ENCODE results near the gene RXFP1. TPM values are rescaled to one million over a fixed set of nuclear protein-coding genes. Genes with fewer than 3 reads are reported as not detected.

Gene RXFP1
- total and polyA plus RNA-seq, 2 experiments from 2014 or later: not detected

DNA sequence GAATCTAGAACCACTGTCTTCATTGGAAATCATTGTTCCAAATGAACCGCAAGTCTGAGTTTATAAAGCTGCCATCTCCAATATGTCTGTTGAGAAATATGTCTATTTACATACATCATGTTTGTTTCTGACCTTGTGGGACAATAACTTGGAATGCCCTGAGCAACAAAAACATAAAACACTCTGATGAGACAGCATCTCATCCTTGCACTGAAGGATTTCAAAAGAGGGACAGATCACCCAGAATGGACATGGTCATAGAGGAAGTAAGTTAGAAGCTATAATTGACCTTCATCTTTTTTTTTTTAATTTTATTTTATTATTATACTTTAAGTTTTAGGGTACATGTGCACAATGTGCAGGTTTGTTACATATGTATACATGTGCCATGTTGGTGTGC, 22.5 kb downstream of the RXFP1 start:
- WGBS (ENCODE audit: low lambda C conversion rate, missing lambda C conversion rate): 93% methylated on average over 1 of the region's 1 CpG
- H3K27ac ChIP-seq: no peak overlapping the region
- TF ChIP-seq EZH2phosphoT487 (IDR thresholded peaks at IDR 0.05; ENCODE audit: low read depth, severe bottlenecking, unreplicated experiment): no peak
- no peak for TF ChIP-seq EZH2 (IDR thresholded peaks at IDR 0.05; ENCODE audit: borderline replicate concordance)
- TF ChIP-seq, protein P1, sequence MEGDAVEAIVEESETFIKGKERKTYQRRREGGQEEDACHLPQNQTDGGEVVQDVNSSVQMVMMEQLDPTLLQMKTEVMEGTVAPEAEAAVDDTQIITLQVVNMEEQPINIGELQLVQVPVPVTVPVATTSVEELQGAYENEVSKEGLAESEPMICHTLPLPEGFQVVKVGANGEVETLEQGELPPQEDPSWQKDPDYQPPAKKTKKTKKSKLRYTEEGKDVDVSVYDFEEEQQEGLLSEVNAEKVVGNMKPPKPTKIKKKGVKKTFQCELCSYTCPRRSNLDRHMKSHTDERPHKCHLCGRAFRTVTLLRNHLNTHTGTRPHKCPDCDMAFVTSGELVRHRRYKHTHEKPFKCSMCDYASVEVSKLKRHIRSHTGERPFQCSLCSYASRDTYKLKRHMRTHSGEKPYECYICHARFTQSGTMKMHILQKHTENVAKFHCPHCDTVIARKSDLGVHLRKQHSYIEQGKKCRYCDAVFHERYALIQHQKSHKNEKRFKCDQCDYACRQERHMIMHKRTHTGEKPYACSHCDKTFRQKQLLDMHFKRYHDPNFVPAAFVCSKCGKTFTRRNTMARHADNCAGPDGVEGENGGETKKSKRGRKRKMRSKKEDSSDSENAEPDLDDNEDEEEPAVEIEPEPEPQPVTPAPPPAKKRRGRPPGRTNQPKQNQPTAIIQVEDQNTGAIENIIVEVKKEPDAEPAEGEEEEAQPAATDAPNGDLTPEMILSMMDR (IDR thresholded peaks at IDR 0.05; ENCODE audit: poor library complexity): no peak
- H3K36me3 ChIP-seq (replicated peaks; ENCODE audit: insufficient read depth, low read depth): no peaks in the 10 kb centered on the region
- H3K27me3 ChIP-seq: no peaks in the 10 kb centered on the region
- no peaks in the 10 kb centered on the region for H4K20me1 ChIP-seq (ENCODE audit: insufficient read depth, poor library complexity, severe bottlenecking)
- no peaks in the 10 kb centered on the region for H3K79me2 ChIP-seq
- no peak overlapping the region for H2AFZ ChIP-seq
- no peaks in the 10 kb centered on the region for H3K9me3 ChIP-seq (ENCODE audit: low read depth)
- no peak overlapping the region for H3K4me2 ChIP-seq
- no peaks in the 10 kb centered on the region for H3K4me1 ChIP-seq (ENCODE audit: insufficient read depth)
- H3K9me2 ChIP-seq (replicated peaks; ENCODE audit: insufficient read depth): no peaks in the 10 kb centered on the region
- no peak for DNase-seq (ENCODE audit: low spot score)
- H3K4me3 ChIP-seq: no peak overlapping the region

DNA sequence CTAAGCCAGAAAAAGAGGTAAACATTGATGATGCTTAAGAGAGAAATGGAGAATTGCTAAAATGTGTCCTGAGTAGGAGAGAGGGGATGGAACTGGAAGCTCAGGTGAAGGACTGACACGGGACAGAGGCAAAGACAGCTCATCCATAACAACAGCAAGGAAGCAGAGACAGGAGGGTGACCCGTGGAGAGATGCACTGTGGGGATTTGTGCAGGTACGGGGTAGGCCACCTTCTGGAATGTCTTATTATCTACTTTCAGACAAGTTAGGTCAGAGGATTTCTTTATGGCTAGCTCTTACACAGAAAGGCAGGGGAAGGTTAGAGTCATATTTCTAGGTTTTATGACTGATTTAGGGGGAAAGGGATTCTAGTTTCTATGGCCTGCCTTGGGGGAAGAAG, 31.7 kb downstream of the RXFP1 start:
- TF ChIP-seq EZH2phosphoT487 (IDR thresholded peaks at IDR 0.05; ENCODE audit: low read depth, severe bottlenecking, unreplicated experiment): no peak
- TF ChIP-seq, protein P1 (IDR thresholded peaks at IDR 0.05; ENCODE audit: poor library complexity): no peak
- TF ChIP-seq EZH2 (IDR thresholded peaks at IDR 0.05; ENCODE audit: borderline replicate concordance): no peak
- H3K4me2 ChIP-seq: no peak overlapping the region
- H4K20me1 ChIP-seq (ENCODE audit: insufficient read depth, poor library complexity, severe bottlenecking): no peaks in the 10 kb centered on the region
- no peak for DNase-seq (ENCODE audit: low spot score)
- H3K27me3 ChIP-seq: no peaks in the 10 kb centered on the region
- 71% methylated on average over 3 of the region's 3 CpGs for WGBS (ENCODE audit: low lambda C conversion rate, missing lambda C conversion rate)
- no peaks in the 10 kb centered on the region for H3K4me1 ChIP-seq (ENCODE audit: insufficient read depth)
- no peaks in the 10 kb centered on the region for H3K9me3 ChIP-seq (ENCODE audit: low read depth)
- no peak overlapping the region for H2AFZ ChIP-seq
- no peak overlapping the region for H3K27ac ChIP-seq
- H3K4me3 ChIP-seq: no peak overlapping the region
- H3K79me2 ChIP-seq: no peaks in the 10 kb centered on the region
- H3K36me3 ChIP-seq (replicated peaks; ENCODE audit: insufficient read depth, low read depth): no peaks in the 10 kb centered on the region
- no peaks in the 10 kb centered on the region for H3K9me2 ChIP-seq (replicated peaks; ENCODE audit: insufficient read depth)

DNA sequence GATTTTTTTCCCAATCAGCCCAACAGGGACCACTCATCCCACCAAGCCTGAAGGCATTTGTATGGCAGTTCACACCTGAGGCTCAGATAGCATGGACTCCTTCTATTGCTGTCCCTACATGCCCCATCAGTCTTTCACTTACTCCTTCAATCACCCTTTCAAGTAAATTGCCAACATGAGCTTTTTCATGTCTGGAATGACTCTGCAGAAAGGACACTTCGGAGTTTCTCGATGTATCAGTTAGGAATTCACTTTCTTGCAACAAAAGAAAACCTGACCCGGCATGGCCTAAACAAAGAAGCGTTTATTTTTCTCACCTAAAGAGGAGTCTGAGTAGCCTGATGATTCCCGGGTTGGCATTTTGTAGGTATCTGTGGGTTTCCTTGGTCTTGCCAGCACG, 38.6 kb downstream of the RXFP1 start:
- H3K27me3 ChIP-seq: no peaks in the 10 kb centered on the region
- H3K4me1 ChIP-seq (ENCODE audit: insufficient read depth): no peaks in the 10 kb centered on the region
- no peak overlapping the region for H3K4me3 ChIP-seq
- TF ChIP-seq EZH2 (IDR thresholded peaks at IDR 0.05; ENCODE audit: borderline replicate concordance): no peak
- TF ChIP-seq, protein P1 (IDR thresholded peaks at IDR 0.05; ENCODE audit: poor library complexity): no peak
- no peak for TF ChIP-seq EZH2phosphoT487 (IDR thresholded peaks at IDR 0.05; ENCODE audit: low read depth, severe bottlenecking, unreplicated experiment)
- no peak for DNase-seq (ENCODE audit: low spot score)
- no peaks in the 10 kb centered on the region for H3K36me3 ChIP-seq (replicated peaks; ENCODE audit: insufficient read depth, low read depth)
- no peak overlapping the region for H2AFZ ChIP-seq
- no peak overlapping the region for H3K4me2 ChIP-seq
- no peak overlapping the region for H3K27ac ChIP-seq
- no peaks in the 10 kb centered on the region for H3K79me2 ChIP-seq
- H4K20me1 ChIP-seq (ENCODE audit: insufficient read depth, poor library complexity, severe bottlenecking): no peaks in the 10 kb centered on the region
- WGBS (ENCODE audit: low lambda C conversion rate, missing lambda C conversion rate): 89% methylated on average over 6 of the region's 6 CpGs
- no peaks in the 10 kb centered on the region for H3K9me3 ChIP-seq (ENCODE audit: low read depth)
- no peaks in the 10 kb centered on the region for H3K9me2 ChIP-seq (replicated peaks; ENCODE audit: insufficient read depth)

DNA sequence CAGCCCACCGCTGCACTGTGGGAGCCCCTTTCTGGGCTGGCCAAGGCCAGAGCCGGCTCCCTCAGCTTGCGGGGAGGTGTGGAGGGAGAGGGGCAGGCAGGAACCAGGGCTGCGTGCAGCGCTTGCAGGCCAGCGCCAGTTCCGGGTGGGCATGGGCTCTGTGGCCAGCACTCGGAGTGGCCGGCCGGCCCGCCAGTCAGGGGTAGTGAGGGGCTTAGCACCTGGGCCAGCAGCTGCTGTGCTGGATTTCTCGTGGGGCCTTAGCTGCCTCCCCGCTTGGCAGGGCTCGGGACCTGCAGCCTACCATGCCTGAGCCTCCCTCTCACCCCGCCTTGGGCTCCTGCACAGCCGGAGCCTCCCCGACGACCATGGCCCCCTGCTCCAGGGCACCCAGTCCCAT, 45.2 kb downstream of the RXFP1 start:
- H3K4me3 ChIP-seq: no peak overlapping the region
- TF ChIP-seq EZH2 (IDR thresholded peaks at IDR 0.05; ENCODE audit: borderline replicate concordance) (no peak), EZH2phosphoT487 (IDR thresholded peaks at IDR 0.05; ENCODE audit: low read depth, severe bottlenecking, unreplicated experiment) (no peak)
- TF ChIP-seq, protein P1 (IDR thresholded peaks at IDR 0.05; ENCODE audit: poor library complexity): no peak
- H3K79me2 ChIP-seq: no peaks in the 10 kb centered on the region
- no peaks in the 10 kb centered on the region for H4K20me1 ChIP-seq (ENCODE audit: insufficient read depth, poor library complexity, severe bottlenecking)
- no peaks in the 10 kb centered on the region for H3K9me3 ChIP-seq (ENCODE audit: low read depth)
- no peak overlapping the region for H2AFZ ChIP-seq
- no peaks in the 10 kb centered on the region for H3K36me3 ChIP-seq (replicated peaks; ENCODE audit: insufficient read depth, low read depth)
- H3K4me2 ChIP-seq: no peak overlapping the region
- DNase-seq (ENCODE audit: low spot score): no peak
- no peaks in the 10 kb centered on the region for H3K4me1 ChIP-seq (ENCODE audit: insufficient read depth)
- no peak overlapping the region for H3K27ac ChIP-seq
- no peaks in the 10 kb centered on the region for H3K9me2 ChIP-seq (replicated peaks; ENCODE audit: insufficient read depth)
- 96% methylated on average over 17 of the region's 18 CpGs for WGBS (ENCODE audit: low lambda C conversion rate, missing lambda C conversion rate)
- H3K27me3 ChIP-seq: no peaks in the 10 kb centered on the region
